GM21526 (cell line): ENCODE results near the gene GNAQ.
"Not testable (repeated sequence)": the region's sequence is repeated elsewhere in the genome, so short reads cannot be mapped to it uniquely, and the experiment has no call there.

ENCODE experiments used
- ATAC-seq: cut with Tn5 transposase; IDR thresholded peaks from one replicate; pipeline ENCODE4 v1.9.1; 2021; ENCODE audit warnings: moderate library complexity; ENCODE audit not compliant: unreplicated experiment, low FRiP score

Gene GNAQ

GRCh38 chr9:78031444-78031892 lies at the start of gene GNAQ:
GNAQ (minus strand) TSS chr9:78031811; CDS start chr9:78031235, 576 bp downstream.
- ATAC-seq = no peak

GRCh38 chr9:78074385-78075291 lies 43.0 kb upstream of the GNAQ start:
- ATAC-seq = no peak

- no peak for ATAC-seq
Observed at GRCh38 chr9:78073722-78074121, 42.1 kb upstream of the GNAQ start.

GRCh38 chr9:78072586-78073199 lies 41.1 kb upstream of the GNAQ start:
- no peak for ATAC-seq

GRCh38 chr9:78070521-78070920 lies 38.9 kb upstream of the GNAQ start:
- ATAC-seq = no peak

GRCh38 chr9:78064075-78064474 lies 32.5 kb upstream of the GNAQ start:
- ATAC-seq = no peak

GRCh38 chr9:78062710-78063109 lies 31.1 kb upstream of the GNAQ start:
- no peak for ATAC-seq

- not testable (repeated sequence) for ATAC-seq
Observed at GRCh38 chr9:78054218-78054617, 22.6 kb upstream of the GNAQ start.

GRCh38 chr9:78053627-78054026 lies 22.0 kb upstream of the GNAQ start:
- ATAC-seq = no peak

GRCh38 chr9:78050421-78050820 lies 18.8 kb upstream of the GNAQ start:
- no peak for ATAC-seq

- ATAC-seq = no peak
Observed at GRCh38 chr9:78049484-78049883, 17.9 kb upstream of the GNAQ start.

GRCh38 chr9:78047106-78047505 lies 15.5 kb upstream of the GNAQ start:
- no peak for ATAC-seq

- ATAC-seq = no peak
Observed at GRCh38 chr9:78046112-78046511, 14.5 kb upstream of the GNAQ start.

GRCh38 chr9:78044886-78045285 lies 13.3 kb upstream of the GNAQ start:
- ATAC-seq = no peak

- ATAC-seq = no peak
Observed at GRCh38 chr9:78044189-78044588, 12.6 kb upstream of the GNAQ start.

- no peak for ATAC-seq
Observed at GRCh38 chr9:78041971-78042370, 10.4 kb upstream of the GNAQ start.

GRCh38 chr9:78040726-78041125 lies 9.1 kb upstream of the GNAQ start:
- no peak for ATAC-seq

- ATAC-seq = no peak
Observed at GRCh38 chr9:78038620-78039300, 7.1 kb upstream of the GNAQ start.

- no peak for ATAC-seq
Observed at GRCh38 chr9:78035383-78035993, 3.9 kb upstream of the GNAQ start.

GRCh38 chr9:78033870-78034269 lies 2.3 kb upstream of the GNAQ start:
- no peak for ATAC-seq
